Upper lobe of right lung (tissue), 1 donor: ENCODE measurements around the gene ASB3. TPM values are rescaled to one million over a fixed set of nuclear protein-coding genes. Genes with fewer than 3 reads are reported as not detected.

Experiments
- ATAC-seq: fragments of 200-7000 bp; cut with Tn5 transposase; one replicate; pipeline ENCODE4 v1.9.1; 2020; ENCODE audit warnings: mild to moderate bottlenecking, moderate library complexity
- DNase-seq: peaks from one replicate; pipeline ENCODE4 v3.0.0-alpha.2; 2020
- H3K27ac ChIP-seq: fragments of 200-600 bp; one replicate; pipeline ENCODE4 v1.8.0; 2022
- H3K27me3 ChIP-seq: fragments of 200-600 bp; one replicate; pipeline ENCODE4 v1.8.0; 2022; ENCODE audit warnings: mild to moderate bottlenecking
- H3K36me3 ChIP-seq: fragments of 200-600 bp; one replicate; pipeline ENCODE4 v1.8.0; 2022
- H3K4me1 ChIP-seq: fragments of 200-600 bp; one replicate; pipeline ENCODE4 v1.8.0; 2022
- H3K4me3 ChIP-seq: fragments of 200-600 bp; one replicate; pipeline ENCODE4 v1.8.0; 2022; ENCODE audit warnings: mild to moderate bottlenecking
- H3K9me3 ChIP-seq: fragments of 200-600 bp; one replicate; pipeline ENCODE4 v1.8.0; 2022
- CTCF ChIP-seq: fragments of 200-600 bp; IDR thresholded peaks from one replicate; pipeline ENCODE4 v1.8.0; 2022; ENCODE audit warnings: antibody characterized with exemption
- intact Hi-C: fragments of 100-400 bp; cut with DNase I; formaldehyde crosslinking; loops from one replicate; pipeline ENCODE4 v1.11.0; 2022
- total RNA-seq: library from RNA; stranded (reverse); fragmentation: NEBNext Ultra II Directional; extraction: Animal tissue kit (Norgen Biotek cat#: 25700); gene quantifications from one replicate; pipeline ENCODE4 v1.2.1, GENCODE V29; 2021
- donor health status: DM: no; HTN: yes; CAD: no; lungs with severe emphysema.

The ASB3 gene
- total RNA-seq, 1 donor from 2014 or later: 29.0 TPM

- intact Hi-C loops: no loop called here
- H3K9me3 ChIP-seq: no peaks in the 10 kb centered on the region
- H3K4me1 ChIP-seq: no peaks in the 10 kb centered on the region
- ATAC-seq (no peak), DNase-seq (no peak)
- TF ChIP-seq CTCF: no peak
- no peak overlapping the region for H3K27ac ChIP-seq
- no peaks in the 10 kb centered on the region for H3K36me3 ChIP-seq
- no peaks in the 10 kb centered on the region for H3K27me3 ChIP-seq
- H3K4me3 ChIP-seq: no peak overlapping the region
Observed at GRCh38 chr2:53631313-53632125, 155.2 kb downstream of the ASB3 start.

- no peaks in the 10 kb centered on the region for H3K4me1 ChIP-seq
- no peaks in the 10 kb centered on the region for H3K36me3 ChIP-seq
- no peak overlapping the region for H3K27ac ChIP-seq
- ATAC-seq (no peak), DNase-seq (no peak)
- no peaks in the 10 kb centered on the region for H3K9me3 ChIP-seq
- H3K4me3 ChIP-seq: no peak overlapping the region
- intact Hi-C loops: no loop called here
- no peak for TF ChIP-seq CTCF
- no peaks in the 10 kb centered on the region for H3K27me3 ChIP-seq
Observed at GRCh38 chr2:53630026-53630606, 156.6 kb downstream of the ASB3 start.

GRCh38 chr2:53629501-53629900, 157.3 kb downstream of the ASB3 start:
- Histone ChIP-seq H3K4me1 (no peaks in the 10 kb centered on the region), H3K27me3 (no peaks in the 10 kb centered on the region), H3K9me3 (no peaks in the 10 kb centered on the region), H3K27ac (no peak overlapping the region), H3K4me3 (no peak overlapping the region), H3K36me3 (no peaks in the 10 kb centered on the region)
- intact Hi-C loops: no loop called here
- DNase-seq (no peak), ATAC-seq (no peak)
- no peak for TF ChIP-seq CTCF

DNA sequence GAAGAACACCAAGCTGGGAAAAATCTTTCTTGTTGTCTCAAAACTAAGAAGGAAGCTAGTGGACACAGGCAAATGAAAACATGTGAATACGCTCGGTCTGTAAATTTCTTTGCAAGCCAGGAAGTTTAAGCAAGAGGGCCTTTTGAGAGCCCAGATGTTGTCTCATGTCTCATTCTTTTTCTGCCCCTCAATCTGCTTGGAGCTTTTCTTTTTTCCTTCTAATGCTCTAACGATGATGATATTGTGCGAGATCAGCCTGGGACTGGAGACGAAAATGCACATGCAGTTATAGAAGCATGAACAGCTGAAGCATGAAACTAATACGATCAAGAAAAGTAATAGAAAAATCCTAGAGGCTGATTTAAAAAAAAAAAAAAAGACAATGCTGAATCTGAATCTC, 157.8 kb downstream of the ASB3 start:
- Histone ChIP-seq H3K27ac (no peak overlapping the region), H3K27me3 (no peaks in the 10 kb centered on the region), H3K4me1 (no peaks in the 10 kb centered on the region), H3K4me3 (no peak overlapping the region), H3K36me3 (no peaks in the 10 kb centered on the region), H3K9me3 (no peaks in the 10 kb centered on the region)
- ATAC-seq (no peak), DNase-seq (no peak)
- intact Hi-C loops: no loop called here
- TF ChIP-seq CTCF: no peak

DNA sequence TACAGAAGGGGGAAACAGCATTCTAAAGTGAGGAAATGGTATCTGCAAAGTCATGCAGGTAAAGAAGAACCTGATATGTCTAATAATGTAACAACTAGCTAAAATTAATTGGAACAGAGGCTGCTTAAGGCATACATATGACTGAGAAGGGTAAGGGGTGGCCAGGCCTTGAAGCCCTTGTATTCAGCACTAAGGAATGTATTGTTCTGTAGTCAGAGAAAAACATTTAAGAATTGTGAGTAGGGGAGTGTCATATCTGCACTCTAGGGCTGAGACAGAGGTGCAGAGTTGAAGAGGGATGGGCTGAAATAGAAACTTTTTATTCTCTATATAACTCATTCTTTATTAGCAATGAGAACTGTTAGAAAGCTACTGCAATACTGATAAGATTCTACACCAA, 164.6 kb downstream of the ASB3 start:
- Histone ChIP-seq H3K4me3 (no peak overlapping the region), H3K9me3 (no peaks in the 10 kb centered on the region), H3K36me3 (no peaks in the 10 kb centered on the region), H3K4me1 (no peaks in the 10 kb centered on the region), H3K27ac (no peak overlapping the region), H3K27me3 (no peaks in the 10 kb centered on the region)
- intact Hi-C loops: no loop called here
- no peak for TF ChIP-seq CTCF
- no peak for ATAC-seq
- no peak for DNase-seq
